ENCODE results near the gene SMARCB1.

DNA sequence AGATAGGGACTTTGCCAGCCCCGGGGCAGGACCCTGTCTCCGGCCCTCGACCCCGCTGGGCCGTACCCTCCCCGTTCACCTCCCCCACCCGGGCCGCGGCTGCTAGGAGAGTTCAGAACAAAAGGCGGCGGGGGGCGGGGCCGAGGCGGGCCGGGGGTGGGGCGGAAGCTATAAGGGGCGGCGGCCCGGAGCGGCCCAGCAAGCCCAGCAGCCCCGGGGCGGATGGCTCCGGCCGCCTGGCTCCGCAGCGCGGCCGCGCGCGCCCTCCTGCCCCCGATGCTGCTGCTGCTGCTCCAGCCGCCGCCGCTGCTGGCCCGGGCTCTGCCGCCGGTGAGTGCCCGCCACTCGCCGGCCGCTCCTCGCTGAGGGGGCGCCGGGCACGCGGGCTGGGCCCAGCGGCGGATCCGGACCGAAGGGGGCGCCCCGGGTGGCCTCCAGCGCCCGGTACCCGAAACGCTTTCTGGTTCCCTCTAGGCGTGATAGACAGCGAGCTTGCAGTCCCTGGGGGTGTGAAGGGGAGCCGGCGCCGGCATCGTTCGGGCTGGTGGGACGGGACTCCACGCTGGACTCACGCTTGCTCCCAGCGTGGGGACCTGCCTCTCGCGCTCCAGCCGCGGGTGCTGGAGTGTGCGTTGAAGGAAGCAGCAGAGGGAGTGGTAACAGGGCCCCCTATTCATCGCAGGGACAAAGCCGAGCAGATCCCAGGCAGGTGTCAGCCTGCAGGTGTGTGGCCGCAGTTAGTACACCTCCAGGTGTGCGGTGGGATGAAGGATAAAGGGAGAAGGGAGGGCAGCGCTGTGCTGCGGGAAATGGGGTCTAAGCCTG is 13.9 kb upstream of the SMARCB1 start, which contains the start of gene MMP11:
- TF ChIP-seq, protein P1, sequence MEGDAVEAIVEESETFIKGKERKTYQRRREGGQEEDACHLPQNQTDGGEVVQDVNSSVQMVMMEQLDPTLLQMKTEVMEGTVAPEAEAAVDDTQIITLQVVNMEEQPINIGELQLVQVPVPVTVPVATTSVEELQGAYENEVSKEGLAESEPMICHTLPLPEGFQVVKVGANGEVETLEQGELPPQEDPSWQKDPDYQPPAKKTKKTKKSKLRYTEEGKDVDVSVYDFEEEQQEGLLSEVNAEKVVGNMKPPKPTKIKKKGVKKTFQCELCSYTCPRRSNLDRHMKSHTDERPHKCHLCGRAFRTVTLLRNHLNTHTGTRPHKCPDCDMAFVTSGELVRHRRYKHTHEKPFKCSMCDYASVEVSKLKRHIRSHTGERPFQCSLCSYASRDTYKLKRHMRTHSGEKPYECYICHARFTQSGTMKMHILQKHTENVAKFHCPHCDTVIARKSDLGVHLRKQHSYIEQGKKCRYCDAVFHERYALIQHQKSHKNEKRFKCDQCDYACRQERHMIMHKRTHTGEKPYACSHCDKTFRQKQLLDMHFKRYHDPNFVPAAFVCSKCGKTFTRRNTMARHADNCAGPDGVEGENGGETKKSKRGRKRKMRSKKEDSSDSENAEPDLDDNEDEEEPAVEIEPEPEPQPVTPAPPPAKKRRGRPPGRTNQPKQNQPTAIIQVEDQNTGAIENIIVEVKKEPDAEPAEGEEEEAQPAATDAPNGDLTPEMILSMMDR (conservative IDR thresholded peaks at IDR 0.05; ENCODE audit: low read depth in 2 of 2), result no peak
- TF ChIP-seq POLR2AphosphoS5 (IDR thresholded peaks at IDR 0.05; ENCODE audit: low read depth) (no peak), CREB1 (CRISPR knock-in tag; IDR thresholded peaks at IDR 0.05; ENCODE audit: low read depth) (no peak), EZH2phosphoT487 (IDR thresholded peaks at IDR 0.05; ENCODE audit: unreplicated experiment) (no peak), EZH2 (IDR thresholded peaks at IDR 0.05; ENCODE audit: low read depth, unreplicated experiment) (no peak), NANOG (IDR thresholded peaks at IDR 0.05; ENCODE audit: borderline replicate concordance) (no peak), STAT1 (IDR thresholded peaks at IDR 0.05; ENCODE audit: unreplicated experiment) (no peak), JUNB (IDR thresholded peaks at IDR 0.05; ENCODE audit: unreplicated experiment) (no peak)
- TF ChIP-seq, protein P2, sequence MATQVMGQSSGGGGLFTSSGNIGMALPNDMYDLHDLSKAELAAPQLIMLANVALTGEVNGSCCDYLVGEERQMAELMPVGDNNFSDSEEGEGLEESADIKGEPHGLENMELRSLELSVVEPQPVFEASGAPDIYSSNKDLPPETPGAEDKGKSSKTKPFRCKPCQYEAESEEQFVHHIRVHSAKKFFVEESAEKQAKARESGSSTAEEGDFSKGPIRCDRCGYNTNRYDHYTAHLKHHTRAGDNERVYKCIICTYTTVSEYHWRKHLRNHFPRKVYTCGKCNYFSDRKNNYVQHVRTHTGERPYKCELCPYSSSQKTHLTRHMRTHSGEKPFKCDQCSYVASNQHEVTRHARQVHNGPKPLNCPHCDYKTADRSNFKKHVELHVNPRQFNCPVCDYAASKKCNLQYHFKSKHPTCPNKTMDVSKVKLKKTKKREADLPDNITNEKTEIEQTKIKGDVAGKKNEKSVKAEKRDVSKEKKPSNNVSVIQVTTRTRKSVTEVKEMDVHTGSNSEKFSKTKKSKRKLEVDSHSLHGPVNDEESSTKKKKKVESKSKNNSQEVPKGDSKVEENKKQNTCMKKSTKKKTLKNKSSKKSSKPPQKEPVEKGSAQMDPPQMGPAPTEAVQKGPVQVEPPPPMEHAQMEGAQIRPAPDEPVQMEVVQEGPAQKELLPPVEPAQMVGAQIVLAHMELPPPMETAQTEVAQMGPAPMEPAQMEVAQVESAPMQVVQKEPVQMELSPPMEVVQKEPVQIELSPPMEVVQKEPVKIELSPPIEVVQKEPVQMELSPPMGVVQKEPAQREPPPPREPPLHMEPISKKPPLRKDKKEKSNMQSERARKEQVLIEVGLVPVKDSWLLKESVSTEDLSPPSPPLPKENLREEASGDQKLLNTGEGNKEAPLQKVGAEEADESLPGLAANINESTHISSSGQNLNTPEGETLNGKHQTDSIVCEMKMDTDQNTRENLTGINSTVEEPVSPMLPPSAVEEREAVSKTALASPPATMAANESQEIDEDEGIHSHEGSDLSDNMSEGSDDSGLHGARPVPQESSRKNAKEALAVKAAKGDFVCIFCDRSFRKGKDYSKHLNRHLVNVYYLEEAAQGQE (IDR thresholded peaks at IDR 0.05; ENCODE audit: unreplicated experiment), result no peak
- TF ChIP-seq, protein P3, sequence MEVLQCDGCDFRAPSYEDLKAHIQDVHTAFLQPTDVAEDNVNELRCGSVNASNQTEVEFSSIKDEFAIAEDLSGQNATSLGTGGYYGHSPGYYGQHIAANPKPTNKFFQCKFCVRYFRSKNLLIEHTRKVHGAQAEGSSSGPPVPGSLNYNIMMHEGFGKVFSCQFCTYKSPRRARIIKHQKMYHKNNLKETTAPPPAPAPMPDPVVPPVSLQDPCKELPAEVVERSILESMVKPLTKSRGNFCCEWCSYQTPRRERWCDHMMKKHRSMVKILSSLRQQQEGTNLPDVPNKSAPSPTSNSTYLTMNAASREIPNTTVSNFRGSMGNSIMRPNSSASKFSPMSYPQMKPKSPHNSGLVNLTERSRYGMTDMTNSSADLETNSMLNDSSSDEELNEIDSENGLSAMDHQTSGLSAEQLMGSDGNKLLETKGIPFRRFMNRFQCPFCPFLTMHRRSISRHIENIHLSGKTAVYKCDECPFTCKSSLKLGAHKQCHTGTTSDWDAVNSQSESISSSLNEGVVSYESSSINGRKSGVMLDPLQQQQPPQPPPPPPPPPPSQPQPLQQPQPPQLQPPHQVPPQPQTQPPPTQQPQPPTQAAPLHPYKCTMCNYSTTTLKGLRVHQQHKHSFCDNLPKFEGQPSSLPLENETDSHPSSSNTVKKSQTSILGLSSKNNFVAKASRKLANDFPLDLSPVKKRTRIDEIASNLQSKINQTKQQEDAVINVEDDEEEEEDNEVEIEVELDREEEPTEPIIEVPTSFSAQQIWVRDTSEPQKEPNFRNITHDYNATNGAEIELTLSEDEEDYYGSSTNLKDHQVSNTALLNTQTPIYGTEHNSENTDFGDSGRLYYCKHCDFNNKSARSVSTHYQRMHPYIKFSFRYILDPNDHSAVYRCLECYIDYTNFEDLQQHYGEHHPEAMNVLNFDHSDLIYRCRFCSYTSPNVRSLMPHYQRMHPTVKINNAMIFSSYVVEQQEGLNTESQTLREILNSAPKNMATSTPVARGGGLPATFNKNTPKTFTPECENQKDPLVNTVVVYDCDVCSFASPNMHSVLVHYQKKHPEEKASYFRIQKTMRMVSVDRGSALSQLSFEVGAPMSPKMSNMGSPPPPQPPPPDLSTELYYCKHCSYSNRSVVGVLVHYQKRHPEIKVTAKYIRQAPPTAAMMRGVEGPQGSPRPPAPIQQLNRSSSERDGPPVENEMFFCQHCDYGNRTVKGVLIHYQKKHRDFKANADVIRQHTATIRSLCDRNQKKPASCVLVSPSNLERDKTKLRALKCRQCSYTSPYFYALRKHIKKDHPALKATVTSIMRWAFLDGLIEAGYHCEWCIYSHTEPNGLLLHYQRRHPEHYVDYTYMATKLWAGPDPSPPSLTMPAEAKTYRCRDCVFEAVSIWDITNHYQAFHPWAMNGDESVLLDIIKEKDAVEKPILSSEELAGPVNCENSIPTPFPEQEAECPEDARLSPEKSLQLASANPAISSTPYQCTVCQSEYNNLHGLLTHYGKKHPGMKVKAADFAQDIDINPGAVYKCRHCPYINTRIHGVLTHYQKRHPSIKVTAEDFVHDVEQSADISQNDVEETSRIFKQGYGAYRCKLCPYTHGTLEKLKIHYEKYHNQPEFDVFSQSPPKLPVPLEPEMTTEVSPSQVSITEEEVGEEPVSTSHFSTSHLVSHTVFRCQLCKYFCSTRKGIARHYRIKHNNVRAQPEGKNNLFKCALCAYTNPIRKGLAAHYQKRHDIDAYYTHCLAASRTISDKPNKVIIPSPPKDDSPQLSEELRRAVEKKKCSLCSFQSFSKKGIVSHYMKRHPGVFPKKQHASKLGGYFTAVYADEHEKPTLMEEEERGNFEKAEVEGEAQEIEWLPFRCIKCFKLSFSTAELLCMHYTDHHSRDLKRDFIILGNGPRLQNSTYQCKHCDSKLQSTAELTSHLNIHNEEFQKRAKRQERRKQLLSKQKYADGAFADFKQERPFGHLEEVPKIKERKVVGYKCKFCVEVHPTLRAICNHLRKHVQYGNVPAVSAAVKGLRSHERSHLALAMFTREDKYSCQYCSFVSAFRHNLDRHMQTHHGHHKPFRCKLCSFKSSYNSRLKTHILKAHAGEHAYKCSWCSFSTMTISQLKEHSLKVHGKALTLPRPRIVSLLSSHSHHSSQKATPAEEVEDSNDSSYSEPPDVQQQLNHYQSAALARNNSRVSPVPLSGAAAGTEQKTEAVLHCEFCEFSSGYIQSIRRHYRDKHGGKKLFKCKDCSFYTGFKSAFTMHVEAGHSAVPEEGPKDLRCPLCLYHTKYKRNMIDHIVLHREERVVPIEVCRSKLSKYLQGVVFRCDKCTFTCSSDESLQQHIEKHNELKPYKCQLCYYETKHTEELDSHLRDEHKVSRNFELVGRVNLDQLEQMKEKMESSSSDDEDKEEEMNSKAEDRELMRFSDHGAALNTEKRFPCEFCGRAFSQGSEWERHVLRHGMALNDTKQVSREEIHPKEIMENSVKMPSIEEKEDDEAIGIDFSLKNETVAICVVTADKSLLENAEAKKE (CRISPR knock-in tag; IDR thresholded peaks at IDR 0.05), result no peak

Measured in GM23338 (cell line).